OCI-LY3 (cell line): ENCODE measurements around the gene ASF1A.

Experiments used
- H2AFZ ChIP-seq: fragments of 200-600, 300-600 bp; shearing (Covaris generic); 2 replicates; pipeline ENCODE4 v1.6.0; 2014; ENCODE audit warnings: antibody characterized with exemption, low read depth, low read length
- H3K27ac ChIP-seq: fragments of 200-600, 300-600 bp; sonication (generic); 2 replicates; pipeline ENCODE4 v1.5.1; 2014; ENCODE audit warnings: mild to moderate bottlenecking, low read length, moderate library complexity, mixed read lengths
- H3K27me3 ChIP-seq: fragments of 200-600, 300-600 bp; sonication (generic); 2 replicates; pipeline ENCODE4 v1.6.1; 2014; ENCODE audit warnings: low read depth, low read length, mixed read lengths
- H3K36me3 ChIP-seq: fragments of 200-600, 300-600 bp; sonication (generic); replicated peaks from 2 replicates; pipeline ENCODE3; 2014; ENCODE audit warnings: low read depth, low read length, mixed read lengths
- H3K4me1 ChIP-seq: fragments of 300-600, 200-600 bp; sonication (generic); 2 replicates; pipeline ENCODE4 v1.6.1; 2014; ENCODE audit warnings: low read length, mixed read lengths
- H3K4me2 ChIP-seq: fragments of 200-600, 300-600 bp; sonication (generic); 2 replicates; pipeline ENCODE4 v1.6.1; 2014; ENCODE audit warnings: low read length, mixed read lengths
- H3K4me3 ChIP-seq: fragments of 300-600, 200-600 bp; sonication (generic); 2 replicates; pipeline ENCODE4 v1.5.1; 2014; ENCODE audit warnings: antibody characterized with exemption, mild to moderate bottlenecking, low read length, moderate library complexity
- H3K79me2 ChIP-seq: fragments of 300-600, 200-600 bp; shearing (Covaris generic); 2 replicates; pipeline ENCODE4 v1.6.1; 2014; ENCODE audit warnings: mild to moderate bottlenecking, low read length, mixed read lengths
- H3K9ac ChIP-seq: fragments of 300-600, 200-600 bp; shearing (Covaris generic); 2 replicates; pipeline ENCODE4 v1.6.0; 2014; ENCODE audit warnings: mild to moderate bottlenecking, low read length, moderate library complexity
- H3K9me3 ChIP-seq: fragments of 200-600, 300-600 bp; shearing (Covaris generic); 2 replicates; pipeline ENCODE4 v1.6.1; 2014; ENCODE audit warnings: low read length, mixed read lengths; ENCODE audit not compliant: insufficient read depth
- H4K20me1 ChIP-seq: fragments of 200-600, 300-600 bp; sonication (generic); 2 replicates; pipeline ENCODE4 v1.6.1; 2016; ENCODE audit warnings: low read length, mixed read lengths; ENCODE audit not compliant: insufficient read depth
- EZH2phosphoT487 ChIP-seq: fragments of 200-600 bp; shearing (Covaris generic); IDR thresholded peaks from 2 replicates; pipeline ENCODE4 v1.6.1; 2018; ENCODE audit warnings: antibody characterized with exemption, mixed run types, low read depth
- TF ChIP-seq, protein P1 (sequence below): fragments of 200-600, 300-600 bp; sonication (generic); IDR thresholded peaks from 2 replicates; pipeline ENCODE4 v1.5.1; 2014; ENCODE audit warnings: antibody characterized with exemption, low read length, low read depth

ASF1A gene

DNA sequence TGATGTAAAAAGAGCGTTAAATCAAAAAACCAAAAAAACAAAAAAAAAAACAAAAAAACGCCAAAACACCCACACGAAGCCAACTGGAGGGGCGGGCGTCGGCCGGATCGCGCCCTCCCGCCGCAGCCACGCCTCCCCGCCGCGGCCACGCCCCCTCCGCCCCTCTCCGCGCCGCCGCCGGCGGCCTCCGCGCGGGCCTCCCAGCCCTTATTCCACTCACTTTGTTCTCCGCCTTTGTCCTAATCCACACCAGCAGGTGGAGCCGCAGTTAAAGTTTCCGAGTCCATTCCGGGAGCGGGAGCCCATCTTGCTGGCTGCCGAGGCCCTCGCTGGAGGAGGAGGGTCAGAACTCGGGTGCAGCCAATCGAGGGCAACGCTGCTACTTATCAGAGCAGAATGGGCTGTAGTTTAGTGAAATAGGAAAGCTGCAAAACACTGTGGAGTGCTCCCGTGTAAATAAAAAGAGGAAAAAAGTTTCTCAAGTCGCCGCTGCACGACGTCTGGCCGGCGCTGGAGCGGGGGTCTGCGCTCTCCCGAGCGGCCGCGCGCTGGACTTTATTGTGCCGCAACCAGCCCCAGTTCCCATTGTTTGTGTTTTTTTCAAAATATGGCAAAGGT lies at the start of gene ASF1A:
Gene ASF1A (plus strand): TSS at position 346 of the 618 bp plus-strand sequence. CDS start 262 bp downstream, at position 608.
- H3K27ac ChIP-seq: peak within 1 kb of the TSS; percentile 90
- H3K9me3 ChIP-seq: no peaks in the 10 kb centered on the region
- no peaks in the 10 kb centered on the region for H3K36me3 ChIP-seq
- peak within 1 kb of the TSS; percentile 94 for H3K4me3 ChIP-seq
- H3K9ac ChIP-seq: peak within 1 kb of the TSS; percentile 92
- H3K79me2 ChIP-seq: peaks cover 80% of the 10 kb centered on the region
- H3K27me3 ChIP-seq: no peaks in the 10 kb centered on the region
- peak within 1 kb of the TSS; percentile 92 for H3K4me2 ChIP-seq
- H4K20me1 ChIP-seq: peaks cover 4% of the 10 kb centered on the region; the same call in 1 of the 2 replicates
- H2AFZ ChIP-seq: peak within 1 kb of the TSS; percentile 63; the same call in 1 of the 2 replicates
- no peak for TF ChIP-seq EZH2phosphoT487
- TF ChIP-seq, protein P1, sequence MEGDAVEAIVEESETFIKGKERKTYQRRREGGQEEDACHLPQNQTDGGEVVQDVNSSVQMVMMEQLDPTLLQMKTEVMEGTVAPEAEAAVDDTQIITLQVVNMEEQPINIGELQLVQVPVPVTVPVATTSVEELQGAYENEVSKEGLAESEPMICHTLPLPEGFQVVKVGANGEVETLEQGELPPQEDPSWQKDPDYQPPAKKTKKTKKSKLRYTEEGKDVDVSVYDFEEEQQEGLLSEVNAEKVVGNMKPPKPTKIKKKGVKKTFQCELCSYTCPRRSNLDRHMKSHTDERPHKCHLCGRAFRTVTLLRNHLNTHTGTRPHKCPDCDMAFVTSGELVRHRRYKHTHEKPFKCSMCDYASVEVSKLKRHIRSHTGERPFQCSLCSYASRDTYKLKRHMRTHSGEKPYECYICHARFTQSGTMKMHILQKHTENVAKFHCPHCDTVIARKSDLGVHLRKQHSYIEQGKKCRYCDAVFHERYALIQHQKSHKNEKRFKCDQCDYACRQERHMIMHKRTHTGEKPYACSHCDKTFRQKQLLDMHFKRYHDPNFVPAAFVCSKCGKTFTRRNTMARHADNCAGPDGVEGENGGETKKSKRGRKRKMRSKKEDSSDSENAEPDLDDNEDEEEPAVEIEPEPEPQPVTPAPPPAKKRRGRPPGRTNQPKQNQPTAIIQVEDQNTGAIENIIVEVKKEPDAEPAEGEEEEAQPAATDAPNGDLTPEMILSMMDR: peak; percentile 42
- peaks cover 51% of the 10 kb centered on the region for H3K4me1 ChIP-seq

DNA sequence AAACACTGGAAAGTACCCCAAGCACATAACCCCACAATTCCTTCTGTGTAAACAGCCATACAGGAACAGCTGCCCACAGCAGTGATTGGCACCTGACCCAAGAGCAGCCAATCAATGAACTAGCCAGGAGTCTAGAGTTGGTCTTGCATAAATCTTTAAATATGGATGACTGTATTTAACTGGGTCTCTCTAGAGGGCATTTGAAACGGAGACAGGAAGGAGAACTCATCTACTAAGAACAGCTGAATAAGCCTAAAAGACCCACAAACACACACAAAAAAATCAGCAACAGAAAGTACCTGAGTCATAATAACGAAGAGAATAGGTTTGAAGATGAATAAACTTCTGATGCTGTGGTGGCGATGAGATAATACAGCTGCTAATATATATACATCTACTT lies 49.0 kb upstream of the ASF1A start:
- Histone ChIP-seq H3K4me2 (peak overlapping the region; percentile 70), H2AFZ (no peak overlapping the region), H3K27ac (peak overlapping the region; percentile 94), H3K9ac (peak overlapping the region; percentile 64), H3K4me1 (peaks cover 39% of the 10 kb centered on the region), H3K4me3 (peak overlapping the region; percentile 58), H3K79me2 (peaks cover 17% of the 10 kb centered on the region), H4K20me1 (no peaks in the 10 kb centered on the region), H3K27me3 (no peaks in the 10 kb centered on the region), H3K9me3 (no peaks in the 10 kb centered on the region), H3K36me3 (no peaks in the 10 kb centered on the region)
- TF ChIP-seq, protein P1: no peak
- TF ChIP-seq EZH2phosphoT487: no peak

DNA sequence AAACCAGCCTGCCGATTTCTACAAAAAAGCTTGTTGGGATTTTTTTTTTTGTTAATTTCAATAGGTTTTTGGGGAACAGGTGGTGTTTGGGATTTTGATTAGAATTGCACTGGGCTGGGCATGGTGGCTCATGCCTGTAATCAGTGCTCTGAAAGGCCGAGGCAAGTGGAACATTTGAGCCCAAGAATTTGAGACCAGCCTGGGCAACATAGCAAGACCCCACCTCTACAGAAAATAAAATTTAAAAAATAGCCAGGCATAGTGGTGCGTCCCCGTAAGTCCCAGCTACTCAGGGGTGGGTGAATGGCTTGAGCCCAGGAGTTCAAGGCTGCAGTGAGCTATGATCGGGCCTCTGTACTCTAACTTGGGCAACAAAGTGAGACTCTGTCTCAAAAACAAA lies 40.5 kb upstream of the ASF1A start:
- TF ChIP-seq, protein P1: no peak
- TF ChIP-seq EZH2phosphoT487: no peak
- no peaks in the 10 kb centered on the region for H3K79me2 ChIP-seq
- no peak overlapping the region for H3K27ac ChIP-seq
- H3K4me1 ChIP-seq: no peaks in the 10 kb centered on the region
- H3K9me3 ChIP-seq: no peaks in the 10 kb centered on the region
- H3K4me3 ChIP-seq: no peak overlapping the region
- H3K36me3 ChIP-seq: no peaks in the 10 kb centered on the region
- no peak overlapping the region for H3K9ac ChIP-seq
- no peaks in the 10 kb centered on the region for H3K27me3 ChIP-seq
- H3K4me2 ChIP-seq: no peak overlapping the region
- H4K20me1 ChIP-seq: no peaks in the 10 kb centered on the region
- no peak overlapping the region for H2AFZ ChIP-seq

DNA sequence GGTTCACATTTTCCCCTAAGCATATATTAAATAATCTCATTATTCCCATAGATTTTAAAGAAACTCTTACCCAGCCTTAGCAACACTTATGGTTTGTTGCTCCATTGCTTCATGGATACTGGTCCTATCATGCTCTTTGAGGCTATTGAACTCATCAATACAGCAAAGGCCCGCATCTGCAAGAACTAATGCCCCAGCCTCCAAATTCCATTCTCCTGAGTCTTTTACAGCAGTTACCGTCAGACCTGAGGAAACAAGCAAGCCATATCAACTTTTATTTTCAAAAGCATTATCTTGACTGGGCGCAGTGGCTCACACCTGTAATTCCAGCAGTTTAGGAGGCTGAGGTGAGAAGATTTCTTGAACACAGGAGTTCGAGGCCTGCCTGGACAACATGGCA lies 37.7 kb upstream of the ASF1A start:
- no peaks in the 10 kb centered on the region for H3K36me3 ChIP-seq
- TF ChIP-seq, protein P1: no peak
- TF ChIP-seq EZH2phosphoT487: no peak

More for the DNA sequence above, 37.7 kb upstream of the ASF1A start:
- 0 out of 2 replicates have a peak, but pooled peaks cover 3% of the 10 kb centered on the region for H3K4me1 ChIP-seq
- H3K27ac ChIP-seq: no peak overlapping the region
- H3K27me3 ChIP-seq: no peaks in the 10 kb centered on the region
- H3K4me3 ChIP-seq: no peak overlapping the region
- H3K79me2 ChIP-seq: no peaks in the 10 kb centered on the region; the same call in 1 of the 2 replicates
- no peak overlapping the region for H3K4me2 ChIP-seq
- no peak overlapping the region for H2AFZ ChIP-seq
- no peaks in the 10 kb centered on the region for H4K20me1 ChIP-seq
- H3K9me3 ChIP-seq: no peaks in the 10 kb centered on the region; the same call in 1 of the 2 replicates
- H3K9ac ChIP-seq: no peak overlapping the region
